Heart right ventricle (tissue), 16 donors: ENCODE measurements around the gene LRRFIP2. TPM values are rescaled to one million over a fixed set of nuclear protein-coding genes. Genes with fewer than 3 reads are reported as not detected.

ENCODE experiments used
- ATAC-seq, 8 donors: fragments of 200-7000 bp; cut with Tn5 transposase; one replicate each; pipeline ENCODE4 v1.9.1; 2020; ENCODE audit warnings: mild to moderate bottlenecking in 8 of 8, moderate library complexity in 8 of 8, moderate number of reproducible peaks in 1 of 8
- DNase-seq, 2 donors: peaks; one replicate each; pipeline ENCODE4 v3.0.0-alpha.2; 2020
- H3K27ac ChIP-seq, 10 donors: fragments of 200-600 bp; sonication (generic) in 2 of 10; one replicate each; pipeline versions ENCODE4 v1.5.0 to v1.8.0; 2020 to 2022; ENCODE audit warnings: mild to moderate bottlenecking in 3 of 10
- H3K27me3 ChIP-seq, 7 donors: fragments of 200-600 bp; one replicate each; pipeline ENCODE4 v1.8.0; 2021 to 2022; ENCODE audit warnings: mild to moderate bottlenecking in 2 of 7
- H3K36me3 ChIP-seq, 9 donors: fragments of 200-600 bp; sonication (generic) in 1 of 9; one replicate each; pipeline versions ENCODE4 v1.5.0 to v1.8.0; 2020 to 2022; ENCODE audit warnings: mild to moderate bottlenecking in 2 of 9
- H3K4me1 ChIP-seq, 9 donors: fragments of 200-600 bp; sonication (generic) in 1 of 9; one replicate each; pipeline versions ENCODE4 v1.5.0 to v1.8.0; 2020 to 2022; ENCODE audit warnings: mild to moderate bottlenecking in 4 of 9
- H3K4me3 ChIP-seq, 10 donors: fragments of 200-600 bp; sonication (generic) in 2 of 10; one replicate each; pipeline versions ENCODE4 v1.5.0 to v1.8.0; 2020 to 2022; ENCODE audit warnings: mild to moderate bottlenecking in 7 of 10, moderate library complexity in 2 of 10
- H3K9me3 ChIP-seq, 11 donors: fragments of 200-600 bp in 10 of 11; sonication (generic) in 2 of 11; one replicate each; pipeline versions ENCODE4 v1.5.0 to v1.8.0; 2013 to 2022; ENCODE audit warnings: mild to moderate bottlenecking in 2 of 11, control low read depth in 1 of 11, moderate library complexity in 1 of 11
- WGBS, 2 donors: extraction: QIAGEN DNeasy Blood & Tissue Kit; methylation state at CpG; one replicate each; pipeline ENCODE4 v1.1.7; 2013; ENCODE audit warnings: inconsistent platforms in 1 of 2; 5-methylcytosine and 5-hydroxymethylcytosine counted together
- intact Hi-C, 10 donors: fragments of 100-400 bp; cut with DNase I; formaldehyde crosslinking; loops; one replicate each; pipeline versions ENCODE4 v1.11.1 to v1.14.2; 2022
- polyA plus RNA-seq, 2 donors: library from polyadenylated mRNA; stranded (reverse); fragments of 200-250 nt; gene quantifications; one replicate each; pipeline ENCODE4 v1.2.3, GENCODE V29; 2013
- total RNA-seq, 10 donors: library from RNA; stranded (reverse); fragmentation: NEBNext Ultra II Directional in 3 of 10; extraction: Animal tissue kit (Norgen Biotek cat#: 25700) in 3 of 10; gene quantifications; one replicate each; pipeline versions ENCODE4 v1.2.1 to v1.2.4, GENCODE V29; 2021 to 2023
- TF ChIP-seq, protein P1 (sequence below), 9 donors: fragments of 200-600 bp; sonication (generic) in 2 of 9; IDR thresholded peaks; one replicate each; pipeline versions ENCODE4 v1.5.0 to v1.8.0; 2021 to 2022; ENCODE audit warnings: antibody characterized with exemption in 9 of 9, mild to moderate bottlenecking in 5 of 9, moderate library complexity in 1 of 9
- donor health status: Arrhythmogenic right ventricular cardiomyopathy.
- donor health status: ischemic (EF 13 %, LVEDD 7.1; RV severe dilation, severe dysfunction).
- donor health status: healthy with polysubstance abuse.
- donor health status: DM: no; HTN: yes; CAD: no.
- donor health status: DM: no; HTN: no; CAD: no.
- donor health status: ischemic (EF 25% LVEDD 6.9; RV normal size, moderate dysfunction).
- donor health status: ischemic (EF 25% LVEDD 5.7; RV mildly dilated, moderate dysfunction).
- donor health status: healthy.
- donor health status: DM: yes; HTN: yes; CAD: no.
- donor health status: Ischemic cardiomyopathy.
- donor health status: ischemic (EF 35%, LVEDD 5.7; RV mildly dilated, moderate dysfunction).
- donor health status: nonischemic (EF 11% LVEDD 7.7; RV severe dilation, severe dysfunction).
- donor health status: DM: yes; HTN: yes; CAD: no.
- donor health status: PGD.
- donor health status: ischemic (EF 29% LVEDD 5.4; RV normal size, mild dysfunction).
- donor health status: nonischemic (EF 23%, LVEDD 6.1; RV moderate dilation, normal function).

Gene LRRFIP2
- total and polyA plus RNA-seq, 12 donors, result 63.2 to 199 (median 127) TPM

- Histone ChIP-seq H3K9me3 (peaks cover 0 to 4% (median 0%) of the 10 kb centered on the region in 11 donors), H3K36me3 (peaks cover 0 to 10% (median 0%) of the 10 kb centered on the region in 9 donors), H3K27ac (peak overlapping the region in 1 of 10 donors; percentile 19), H3K4me1 (peaks cover 0 to 41% (median 18%) of the 10 kb centered on the region in 9 donors), H3K27me3 (no peaks in the 10 kb centered on the region), H3K4me3 (no peak overlapping the region)
- intact Hi-C loops, result no loop called here
- DNase-seq, result no peak
- TF ChIP-seq, protein P1, sequence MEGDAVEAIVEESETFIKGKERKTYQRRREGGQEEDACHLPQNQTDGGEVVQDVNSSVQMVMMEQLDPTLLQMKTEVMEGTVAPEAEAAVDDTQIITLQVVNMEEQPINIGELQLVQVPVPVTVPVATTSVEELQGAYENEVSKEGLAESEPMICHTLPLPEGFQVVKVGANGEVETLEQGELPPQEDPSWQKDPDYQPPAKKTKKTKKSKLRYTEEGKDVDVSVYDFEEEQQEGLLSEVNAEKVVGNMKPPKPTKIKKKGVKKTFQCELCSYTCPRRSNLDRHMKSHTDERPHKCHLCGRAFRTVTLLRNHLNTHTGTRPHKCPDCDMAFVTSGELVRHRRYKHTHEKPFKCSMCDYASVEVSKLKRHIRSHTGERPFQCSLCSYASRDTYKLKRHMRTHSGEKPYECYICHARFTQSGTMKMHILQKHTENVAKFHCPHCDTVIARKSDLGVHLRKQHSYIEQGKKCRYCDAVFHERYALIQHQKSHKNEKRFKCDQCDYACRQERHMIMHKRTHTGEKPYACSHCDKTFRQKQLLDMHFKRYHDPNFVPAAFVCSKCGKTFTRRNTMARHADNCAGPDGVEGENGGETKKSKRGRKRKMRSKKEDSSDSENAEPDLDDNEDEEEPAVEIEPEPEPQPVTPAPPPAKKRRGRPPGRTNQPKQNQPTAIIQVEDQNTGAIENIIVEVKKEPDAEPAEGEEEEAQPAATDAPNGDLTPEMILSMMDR (IDR thresholded peaks at IDR 0.05), result no peak
- 68 to 76% methylated on average over 2 of the region's 2 CpGs for WGBS, 2 donors
- no peak for ATAC-seq
Observed at GRCh38 chr3:37118163-37118562, 56.2 kb downstream of the LRRFIP2 start.

DNA sequence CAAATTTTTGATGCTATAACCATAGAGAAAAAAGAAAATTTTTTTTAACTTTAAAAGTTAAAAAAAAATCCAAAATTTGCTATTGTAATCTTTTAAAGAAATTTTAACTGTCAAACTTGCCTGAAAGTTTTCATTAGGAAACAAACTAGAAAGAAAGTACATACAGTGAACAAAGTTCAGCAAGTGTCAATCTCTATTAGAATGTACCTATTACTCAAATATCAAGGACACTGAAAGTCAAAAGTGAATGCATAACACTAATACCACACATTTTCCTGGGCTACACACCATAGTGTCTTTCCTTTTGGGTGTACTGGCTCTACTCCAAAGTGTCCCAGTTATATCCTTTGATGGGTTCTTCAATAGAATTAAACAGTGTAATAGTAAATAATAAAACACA lies 56.8 kb downstream of the LRRFIP2 start:
- no peaks in the 10 kb centered on the region for H3K27me3 ChIP-seq
- intact Hi-C loops, result no loop called here
- peaks cover 0 to 12% (median 0%) of the 10 kb centered on the region in 9 donors for H3K36me3 ChIP-seq
- H3K4me1 ChIP-seq, result peaks cover 0 to 41% (median 18%) of the 10 kb centered on the region in 9 donors
- H3K27ac ChIP-seq, result peak overlapping the region in 2 of 10 donors; percentile 2 to 19
- H3K9me3 ChIP-seq, result peaks cover 0 to 4% (median 0%) of the 10 kb centered on the region in 11 donors
- TF ChIP-seq, protein P1 (IDR thresholded peaks at IDR 0.05), result no peak
- no peak for DNase-seq
- H3K4me3 ChIP-seq, result no peak overlapping the region
- ATAC-seq, result no peak

GRCh38 chr3:37116998-37117397 lies 57.4 kb downstream of the LRRFIP2 start:
- Histone ChIP-seq H3K4me3 (no peak overlapping the region), H3K9me3 (no peaks in the 10 kb centered on the region), H3K4me1 (peaks cover 0 to 41% (median 18%) of the 10 kb centered on the region in 9 donors), H3K36me3 (peaks cover 0 to 12% (median 0%) of the 10 kb centered on the region in 9 donors), H3K27ac (peak overlapping the region in 1 of 10 donors; percentile 2), H3K27me3 (no peaks in the 10 kb centered on the region)
- intact Hi-C loops, result no loop called here
- ATAC-seq (no peak), DNase-seq (no peak)
- TF ChIP-seq, protein P1 (IDR thresholded peaks at IDR 0.05), result no peak
- 97 to 98% methylated on average over 1 of the region's 1 CpG for WGBS, 2 donors

DNA sequence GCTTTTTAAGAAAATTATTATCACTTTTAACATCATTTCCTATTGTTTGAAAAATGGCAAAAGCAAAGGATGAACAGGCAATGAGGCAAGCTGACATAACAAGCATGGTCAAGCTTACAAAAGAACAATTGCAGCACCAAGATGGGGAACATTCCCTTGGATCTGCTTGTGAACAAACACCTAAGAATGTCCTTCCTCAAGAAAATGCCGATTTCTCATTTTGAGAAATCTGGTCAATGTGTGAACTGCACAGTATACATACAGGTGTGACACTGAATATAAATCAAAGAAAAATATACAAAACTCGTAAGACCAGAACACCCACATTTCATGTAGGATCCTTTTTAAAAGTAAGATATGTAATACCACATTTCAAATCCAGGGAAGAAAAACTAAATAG lies 58.9 kb downstream of the LRRFIP2 start:
- Histone ChIP-seq H3K4me1 (peaks cover 0 to 31% (median 16%) of the 10 kb centered on the region in 9 donors), H3K27ac (peak overlapping the region in 1 of 10 donors; percentile 23), H3K36me3 (peaks cover 0 to 12% (median 0%) of the 10 kb centered on the region in 9 donors), H3K4me3 (no peak overlapping the region), H3K9me3 (no peaks in the 10 kb centered on the region), H3K27me3 (no peaks in the 10 kb centered on the region)
- ATAC-seq (no peak), DNase-seq (no peak)
- intact Hi-C loops, result no loop called here
- TF ChIP-seq, protein P1 (IDR thresholded peaks at IDR 0.05), result no peak
- WGBS, 2 donors, result 97 to 99% methylated on average over 2 of the region's 2 CpGs
